Tongue (tissue), 2 donors: ENCODE measurements around the gene GRIP1. TPM values are rescaled to one million over a fixed set of nuclear protein-coding genes. Genes with fewer than 3 reads are reported as not detected.

Experiments used
- DNase-seq: peaks from one replicate; pipeline ENCODE4 v3.0.0-alpha.2; 2015
- total RNA-seq: library from RNA; depleted of rRNA; stranded (reverse); fragments of >200 nt; gene quantifications from one replicate; pipeline ENCODE4 v1.2.3, GENCODE V29; 2014

GRIP1 gene
- total RNA-seq, 1 donor from 2014 or later: 5.4 TPM

- no peak for DNase-seq
Observed at GRCh38 chr12:66453120-66453519, 225.8 kb downstream of the GRIP1 start.

DNA sequence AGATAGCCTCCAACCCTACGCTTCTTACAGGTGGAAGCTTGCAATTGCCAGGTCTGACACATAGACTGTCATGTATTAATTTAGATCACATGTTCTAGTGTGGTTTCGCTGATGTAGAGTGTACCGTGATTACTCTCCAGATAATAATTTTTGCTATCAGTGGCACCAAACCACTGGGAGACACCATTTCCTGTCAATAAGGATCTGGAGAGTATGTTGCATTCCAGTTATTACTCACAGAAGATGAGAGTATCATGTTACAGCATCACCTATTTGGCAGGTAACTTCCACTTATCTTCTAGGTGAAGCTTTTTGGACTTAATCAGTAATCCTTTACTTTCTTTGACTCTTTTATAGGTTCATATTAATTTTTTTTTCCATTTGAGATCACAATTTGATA is 229.3 kb downstream of the GRIP1 start:
- DNase-seq: no peak

DNA sequence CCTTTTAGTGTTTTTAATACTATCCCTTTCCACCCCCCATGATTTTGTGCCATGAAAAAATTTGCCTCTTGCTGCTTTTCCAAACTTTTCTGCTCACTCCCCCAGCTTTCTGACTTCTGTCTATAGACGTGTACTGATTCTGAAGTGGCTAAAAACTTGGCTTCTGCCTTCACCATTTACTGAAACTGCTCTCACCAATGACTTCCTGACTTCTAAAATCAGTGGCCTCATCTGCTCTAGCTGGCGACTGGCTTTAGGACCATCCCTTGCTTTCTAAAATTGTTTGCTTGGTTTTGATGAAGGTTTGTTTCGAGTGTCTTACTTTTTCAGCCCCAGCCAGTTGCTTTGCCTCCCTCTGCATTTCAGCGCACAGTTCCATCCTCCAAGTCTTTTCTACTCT is 231.2 kb downstream of the GRIP1 start:
- no peak for DNase-seq

DNA sequence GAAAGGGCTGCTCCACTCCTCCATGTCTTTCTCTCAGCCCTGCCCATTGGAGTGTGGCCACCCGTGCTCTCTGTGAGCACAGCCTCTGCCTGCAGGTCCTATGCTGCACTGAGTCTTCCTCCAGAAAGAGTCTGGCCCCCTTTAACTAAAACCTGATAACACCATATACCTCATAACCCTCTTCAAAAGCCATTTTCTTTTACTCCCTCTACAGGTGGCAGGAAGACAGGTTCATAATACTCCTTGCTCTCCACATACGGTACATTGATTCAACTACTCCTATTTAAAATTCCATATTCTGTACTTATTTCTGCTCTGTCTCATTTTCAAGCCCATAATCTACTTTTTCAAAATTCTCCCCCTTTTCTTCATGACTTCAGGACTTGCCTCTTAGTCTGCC is 232.6 kb downstream of the GRIP1 start:
- DNase-seq: no peak

- DNase-seq: no peak
Observed at GRCh38 chr12:66441905-66442559, 236.8 kb downstream of the GRIP1 start.

- DNase-seq: no peak
Observed at GRCh38 chr12:66438601-66439000, 240.3 kb downstream of the GRIP1 start.

- no peak for DNase-seq
Observed at GRCh38 chr12:66430106-66430505, 248.8 kb downstream of the GRIP1 start.

GRCh38 chr12:66428870-66429269 is 250.0 kb downstream of the GRIP1 start:
- DNase-seq: no peak

GRCh38 chr12:66428261-66428660 is 250.6 kb downstream of the GRIP1 start:
- no peak for DNase-seq

DNA sequence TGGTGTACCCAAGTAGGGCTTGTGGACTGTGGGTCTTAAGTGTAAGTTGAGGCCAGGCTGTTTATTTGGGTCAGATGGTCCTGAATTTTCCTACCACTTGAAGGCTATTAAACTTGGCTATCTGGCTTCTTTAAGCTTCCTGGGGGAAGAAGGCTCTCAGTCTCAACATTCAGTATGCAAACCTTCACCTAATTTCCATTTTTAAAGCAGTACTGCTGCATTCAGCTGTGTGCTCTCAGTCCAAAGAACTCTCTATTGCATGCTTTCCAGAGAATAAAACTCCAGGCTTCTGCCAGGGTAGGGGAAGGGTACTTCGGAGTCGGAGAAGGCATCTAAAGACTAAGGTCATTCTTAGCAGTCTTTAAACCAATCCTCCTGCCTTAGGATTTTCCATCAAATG is 252.2 kb downstream of the GRIP1 start:
- no peak for DNase-seq

- DNase-seq: no peak
Observed at GRCh38 chr12:66423266-66423665, 255.6 kb downstream of the GRIP1 start.

- DNase-seq: no peak
Observed at GRCh38 chr12:66418908-66419307, 260.0 kb downstream of the GRIP1 start.

DNA sequence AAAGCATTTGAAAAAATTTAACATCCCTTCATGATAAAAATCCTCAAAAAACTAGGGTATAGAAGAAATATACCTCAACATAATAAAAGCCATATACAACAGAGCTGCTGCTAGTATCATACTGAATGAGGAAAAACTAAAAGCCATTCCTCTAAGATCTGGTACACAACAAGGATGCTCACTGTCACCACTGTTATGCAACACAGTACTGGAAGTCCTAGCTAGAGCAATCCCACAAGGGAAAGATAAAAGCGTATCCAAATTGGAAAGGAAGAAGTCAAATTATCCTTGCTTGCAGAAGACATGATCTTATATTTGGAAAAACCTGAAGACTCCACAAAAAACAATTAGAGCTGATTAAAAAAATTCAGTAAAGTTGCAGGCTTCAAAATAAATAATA is 261.7 kb downstream of the GRIP1 start:
- DNase-seq: no peak

DNA sequence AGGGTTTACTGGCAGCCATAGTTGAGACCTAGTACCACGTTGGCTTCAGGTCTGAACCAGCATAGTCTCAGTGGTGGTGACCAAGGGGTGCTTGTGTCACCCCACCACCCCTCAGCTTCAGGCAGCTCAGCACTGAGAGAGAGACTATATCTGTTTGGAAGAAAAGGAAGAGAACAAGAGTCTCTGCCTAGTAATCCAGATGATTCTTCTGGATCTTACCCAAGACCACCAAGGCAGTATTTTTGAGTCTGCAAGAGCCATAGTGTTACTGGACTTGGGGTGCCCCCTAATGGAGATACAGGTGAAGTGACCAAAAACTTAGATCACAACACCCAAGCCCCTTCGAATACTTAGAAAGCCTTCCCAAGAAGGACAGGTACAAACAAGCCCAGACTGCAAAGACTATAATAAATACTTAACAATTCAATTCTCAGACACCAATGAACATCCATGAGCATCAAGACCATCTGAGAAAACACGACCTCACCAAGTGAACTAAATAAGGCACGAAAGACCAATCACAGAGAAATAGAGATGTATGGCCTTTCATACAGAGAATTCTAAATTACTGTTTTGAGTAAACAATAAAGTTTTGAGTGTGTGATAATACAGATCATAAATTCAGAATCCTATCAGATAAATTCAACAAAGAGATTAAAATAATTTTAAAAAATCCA is 269.5 kb downstream of the GRIP1 start:
- peak; percentile 65 for DNase-seq

DNA sequence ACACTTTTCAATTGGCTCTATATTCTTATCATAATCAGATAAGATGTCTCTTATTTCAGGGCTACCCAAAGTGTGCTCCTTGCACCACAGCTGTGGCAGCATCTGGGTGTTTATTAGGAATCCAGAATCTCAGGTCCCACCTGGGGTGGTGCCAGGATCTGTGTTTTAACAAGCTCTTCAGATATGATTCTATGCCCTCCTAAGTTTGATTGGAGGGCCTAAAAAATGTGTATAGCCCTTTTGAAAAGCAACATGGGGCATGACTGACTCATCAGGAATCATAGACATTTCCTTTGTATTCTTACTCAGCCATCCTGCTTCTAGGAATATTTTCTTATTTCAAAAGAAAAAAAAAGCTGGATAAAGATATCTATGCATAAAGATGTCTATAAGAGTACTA is 273.5 kb downstream of the GRIP1 start:
- DNase-seq: no peak

DNA sequence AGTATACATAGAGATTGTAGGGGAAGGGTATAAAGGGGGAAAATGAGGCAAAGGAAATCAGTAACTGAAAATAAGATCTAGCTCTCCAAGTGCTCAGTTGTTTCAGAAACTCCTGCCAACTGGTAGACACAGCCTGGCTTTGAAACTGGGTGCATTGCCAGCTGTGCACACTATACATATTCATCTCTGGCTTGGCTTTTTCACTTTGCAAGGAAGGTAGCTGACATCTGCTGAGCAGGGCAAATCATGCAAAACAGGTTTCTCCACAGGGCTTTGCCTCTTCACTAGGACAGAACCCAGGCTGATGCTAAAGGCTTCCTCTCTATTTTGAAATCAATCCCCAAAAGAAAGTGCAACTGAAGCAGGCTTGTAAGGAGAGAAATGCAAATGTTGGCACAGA is 275.1 kb downstream of the GRIP1 start:
- peak; percentile 69 for DNase-seq

DNA sequence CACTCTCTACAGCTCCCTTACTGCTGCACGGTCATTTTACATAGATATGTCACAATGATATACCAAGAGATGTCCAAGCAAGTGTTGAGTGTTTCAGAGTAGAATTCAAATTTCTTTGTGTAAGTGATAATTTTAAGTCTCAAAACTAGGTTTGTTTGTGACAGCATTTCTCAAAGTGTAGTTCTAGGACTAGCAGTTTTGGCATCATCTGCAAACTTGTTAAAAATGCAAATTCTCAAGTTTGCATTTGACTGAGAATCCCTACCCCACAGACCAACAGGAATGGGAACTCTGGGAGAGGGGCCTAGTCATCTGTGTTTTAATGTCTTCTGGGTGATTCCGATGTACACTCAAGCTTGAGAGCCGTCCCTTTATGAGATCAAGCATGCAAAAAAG is 279.0 kb downstream of the GRIP1 start:
- no peak for DNase-seq

- DNase-seq: peak; percentile 62
Observed at GRCh38 chr12:66398931-66399910, 279.7 kb downstream of the GRIP1 start.

GRCh38 chr12:66397574-66398290 is 281.1 kb downstream of the GRIP1 start:
- DNase-seq: no peak

DNA sequence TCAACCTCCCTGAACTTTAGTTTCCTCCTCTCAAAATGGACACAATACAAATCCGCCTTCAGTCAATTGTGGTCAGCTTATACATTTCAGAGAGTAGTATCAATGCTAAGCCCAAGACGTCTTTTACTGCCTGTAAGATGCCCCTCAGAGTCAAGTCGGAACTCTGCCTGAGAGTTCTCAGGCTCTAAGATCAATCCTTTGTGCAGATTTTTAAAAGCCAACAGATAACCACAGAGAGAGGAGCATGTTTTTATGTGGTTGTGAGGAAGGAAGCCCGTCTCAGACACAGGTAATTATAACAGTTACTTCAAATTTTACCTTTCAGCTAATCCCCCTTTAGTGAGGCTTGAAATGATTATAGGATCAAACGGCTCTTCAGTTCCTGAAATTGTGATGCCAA is 285.0 kb downstream of the GRIP1 start:
- DNase-seq: no peak

- no peak for DNase-seq
Observed at GRCh38 chr12:66392266-66392915, 286.5 kb downstream of the GRIP1 start.

DNA sequence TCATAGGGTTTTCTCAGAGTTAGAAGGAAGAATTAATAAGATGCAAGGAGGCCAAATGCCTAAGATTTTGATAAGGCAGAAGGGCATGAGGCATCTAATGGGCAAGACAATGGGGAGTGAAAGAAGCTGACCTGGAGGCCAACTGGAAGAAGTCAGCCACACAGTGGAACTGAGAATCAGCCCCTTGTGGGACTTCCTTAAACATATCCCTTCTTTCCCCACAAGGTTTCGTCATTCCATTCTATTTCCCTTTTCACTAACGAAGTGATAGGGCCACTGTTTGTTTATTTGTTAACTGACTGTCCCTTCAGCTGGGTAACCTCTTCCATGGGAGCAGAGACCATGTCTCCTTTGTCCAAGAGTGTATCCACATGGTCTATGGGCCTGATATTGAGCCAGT is 290.4 kb downstream of the GRIP1 start:
- no peak for DNase-seq
